Smooth muscle cell (in vitro differentiated cells): ENCODE measurements around the gene STK35. TPM values are rescaled to one million over a fixed set of nuclear protein-coding genes. Genes with fewer than 3 reads are reported as not detected.

Source experiments
- DNase-seq: peaks from one replicate; lab custom pipeline; 2025; ENCODE audit not compliant: unreplicated experiment; lab: John Stamatoyannopoulos, UW
- H2AFZ ChIP-seq: fragments of 200-600 bp; sonication (generic); 2 replicates; pipeline ENCODE4 v1.6.0; 2016; ENCODE audit warnings: antibody characterized with exemption, low read depth, mild to moderate bottlenecking
- H3F3A ChIP-seq: fragments of 200-600 bp; sonication (generic); 2 replicates; pipeline ENCODE4 v1.6.0; 2017; ENCODE audit warnings: antibody characterized with exemption, low read depth
- H3K27ac ChIP-seq: fragments of 200-600 bp; sonication (generic); 2 replicates; pipeline ENCODE4 v1.5.1; 2016; ENCODE audit warnings: low read depth, mild to moderate bottlenecking
- H3K27me3 ChIP-seq: fragments of 200-600 bp; sonication (generic); 2 replicates; pipeline ENCODE4 v1.6.1; 2016; ENCODE audit warnings: low read depth, mild to moderate bottlenecking
- H3K36me3 ChIP-seq: fragments of 200-600 bp; sonication (generic); 2 replicates; pipeline ENCODE4 v1.5.1; 2016; ENCODE audit warnings: low read depth
- H3K4me1 ChIP-seq: fragments of 200-600 bp; sonication (generic); 2 replicates; pipeline ENCODE4 v1.5.1; 2016; ENCODE audit warnings: low read depth
- H3K4me2 ChIP-seq: fragments of 200-600 bp; sonication (generic); 2 replicates; pipeline ENCODE4 v1.6.0; 2016; ENCODE audit warnings: mild to moderate bottlenecking
- H3K4me3 ChIP-seq: fragments of 200-600 bp; sonication (generic); 2 replicates; pipeline ENCODE4 v1.5.1; 2016; ENCODE audit warnings: mild to moderate bottlenecking
- H3K79me2 ChIP-seq: fragments of 200-600 bp; sonication (generic); 2 replicates; pipeline ENCODE4 v1.6.0; 2016; ENCODE audit warnings: low read depth, mild to moderate bottlenecking
- H3K9ac ChIP-seq: fragments of 200-600 bp; sonication (generic); 2 replicates; pipeline ENCODE4 v1.6.0; 2016; ENCODE audit warnings: low read depth
- H3K9me3 ChIP-seq: fragments of 200-600 bp; sonication (generic); replicated peaks from 2 replicates; pipeline ENCODE4 v1.5.1; 2016; ENCODE audit warnings: low read depth
- H4K20me1 ChIP-seq: fragments of 200-600 bp; sonication (generic); 2 replicates; pipeline ENCODE4 v1.6.0; 2016; ENCODE audit warnings: low read depth
- WGBS: methylation state at CpG from one replicate; pipeline ENCODE4 v1.1.7; 2016; ENCODE audit warnings: low lambda C conversion rate; 5-methylcytosine and 5-hydroxymethylcytosine counted together
- polyA plus RNA-seq: library from polyadenylated mRNA; unstranded; fragments of >200 nt; fragmentation: Nextera tagmentation; extraction: Ambion mirVana; gene quantifications from 2 replicates; pipeline ENCODE4 v1.2.1, GENCODE V29; 2016
- total RNA-seq: library from RNA; depleted of rRNA; stranded (reverse); fragments of >200 nt; gene quantifications from 2 replicates; pipeline ENCODE4 v1.2.3, GENCODE V29; 2014
- TF ChIP-seq, protein P1 (sequence below): fragments of 200-600 bp; sonication (generic); IDR thresholded peaks from 2 replicates; pipeline ENCODE4 v1.5.1; 2017; ENCODE audit warnings: borderline replicate concordance, mild to moderate bottlenecking, antibody characterized with exemption; ENCODE audit not compliant: insufficient read depth, poor library complexity, severe bottlenecking

STK35 gene
- total and polyA plus RNA-seq, 2 experiments from 2014 or later = 9.6 to 14.6 TPM

GRCh38 chr20:2142649-2143048 lies 41.0 kb downstream of the STK35 start:
- Histone ChIP-seq H3K4me3 (no peak overlapping the region), H3K9me3 (no peaks in the 10 kb centered on the region), H2AFZ (no peak overlapping the region), H3K27me3 (no peaks in the 10 kb centered on the region), H3F3A (no peaks in the 10 kb centered on the region), H3K4me2 (no peak overlapping the region), H3K4me1 (peaks cover 16% of the 10 kb centered on the region), H3K27ac (no peak overlapping the region), H3K79me2 (peaks cover 27% of the 10 kb centered on the region), H3K36me3 (no peaks in the 10 kb centered on the region), H4K20me1 (peaks cover 73% of the 10 kb centered on the region), H3K9ac (no peak overlapping the region)
- no peak for DNase-seq
- 94% methylated on average over 6 of the region's 6 CpGs for WGBS
- TF ChIP-seq, protein P1, sequence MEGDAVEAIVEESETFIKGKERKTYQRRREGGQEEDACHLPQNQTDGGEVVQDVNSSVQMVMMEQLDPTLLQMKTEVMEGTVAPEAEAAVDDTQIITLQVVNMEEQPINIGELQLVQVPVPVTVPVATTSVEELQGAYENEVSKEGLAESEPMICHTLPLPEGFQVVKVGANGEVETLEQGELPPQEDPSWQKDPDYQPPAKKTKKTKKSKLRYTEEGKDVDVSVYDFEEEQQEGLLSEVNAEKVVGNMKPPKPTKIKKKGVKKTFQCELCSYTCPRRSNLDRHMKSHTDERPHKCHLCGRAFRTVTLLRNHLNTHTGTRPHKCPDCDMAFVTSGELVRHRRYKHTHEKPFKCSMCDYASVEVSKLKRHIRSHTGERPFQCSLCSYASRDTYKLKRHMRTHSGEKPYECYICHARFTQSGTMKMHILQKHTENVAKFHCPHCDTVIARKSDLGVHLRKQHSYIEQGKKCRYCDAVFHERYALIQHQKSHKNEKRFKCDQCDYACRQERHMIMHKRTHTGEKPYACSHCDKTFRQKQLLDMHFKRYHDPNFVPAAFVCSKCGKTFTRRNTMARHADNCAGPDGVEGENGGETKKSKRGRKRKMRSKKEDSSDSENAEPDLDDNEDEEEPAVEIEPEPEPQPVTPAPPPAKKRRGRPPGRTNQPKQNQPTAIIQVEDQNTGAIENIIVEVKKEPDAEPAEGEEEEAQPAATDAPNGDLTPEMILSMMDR = no peak

DNA sequence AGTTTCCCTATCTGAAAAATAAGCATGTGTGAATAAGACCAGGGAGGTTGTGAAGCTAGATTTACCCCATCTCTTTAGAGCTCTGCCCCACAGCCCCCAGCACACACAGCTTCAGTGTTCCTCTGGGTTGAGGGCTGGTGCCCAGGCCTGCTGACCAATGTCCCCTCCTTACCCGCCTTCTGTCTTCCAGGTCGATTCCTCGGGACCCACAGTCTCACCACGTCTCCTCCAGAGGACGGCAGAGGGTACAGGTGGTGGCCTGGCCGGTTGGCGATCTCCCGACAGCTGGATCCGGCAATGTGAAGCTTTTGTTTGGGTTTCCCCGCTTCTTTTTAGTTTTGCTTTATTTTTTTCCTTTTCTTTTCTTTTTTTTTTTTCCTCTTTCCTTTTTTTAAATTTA lies 42.0 kb downstream of the STK35 start:
- 98% methylated on average over 10 of the region's 10 CpGs for WGBS
- no peak overlapping the region for H3K27ac ChIP-seq
- no peak for DNase-seq

GRCh38 chr20:2144850-2145249 lies 43.2 kb downstream of the STK35 start:
- Histone ChIP-seq H4K20me1 (peaks cover 54% of the 10 kb centered on the region), H2AFZ (no peak overlapping the region), H3K4me2 (no peak overlapping the region), H3K27me3 (no peaks in the 10 kb centered on the region), H3K9me3 (no peaks in the 10 kb centered on the region), H3K9ac (no peak overlapping the region), H3K27ac (no peak overlapping the region), H3K36me3 (no peaks in the 10 kb centered on the region), H3K79me2 (peaks cover 15% of the 10 kb centered on the region), H3F3A (no peaks in the 10 kb centered on the region), H3K4me1 (peaks cover 2% of the 10 kb centered on the region), H3K4me3 (no peak overlapping the region)
- no peak for DNase-seq
- WGBS = 92% methylated on average over 11 of the region's 11 CpGs
- TF ChIP-seq, protein P1 = no peak

More for the DNA sequence above, 42.0 kb downstream of the STK35 start:
- H3K79me2 ChIP-seq = peaks cover 20% of the 10 kb centered on the region
- no peaks in the 10 kb centered on the region for H3K36me3 ChIP-seq
- H3K4me3 ChIP-seq = no peak overlapping the region
- TF ChIP-seq, protein P1 = no peak
- no peak overlapping the region for H2AFZ ChIP-seq
- no peak overlapping the region for H3K4me2 ChIP-seq
- H3F3A ChIP-seq = no peaks in the 10 kb centered on the region
- no peaks in the 10 kb centered on the region for H3K27me3 ChIP-seq
- H4K20me1 ChIP-seq = peaks cover 67% of the 10 kb centered on the region
- no peak overlapping the region for H3K9ac ChIP-seq
- H3K4me1 ChIP-seq = peaks cover 14% of the 10 kb centered on the region
- H3K9me3 ChIP-seq = no peaks in the 10 kb centered on the region

GRCh38 chr20:2145376-2145775 lies 43.7 kb downstream of the STK35 start:
- H3K27me3 ChIP-seq = no peaks in the 10 kb centered on the region
- no peak overlapping the region for H3K9ac ChIP-seq
- H3K27ac ChIP-seq = no peak overlapping the region
- peaks cover 49% of the 10 kb centered on the region for H4K20me1 ChIP-seq
- no peaks in the 10 kb centered on the region for H3K36me3 ChIP-seq
- no peak overlapping the region for H3K4me3 ChIP-seq
- H3K9me3 ChIP-seq = no peaks in the 10 kb centered on the region
- no peaks in the 10 kb centered on the region for H3K4me1 ChIP-seq
- TF ChIP-seq, protein P1 = no peak
- 95% methylated on average over 8 of the region's 8 CpGs for whole genome bisulfite sequencing
- H3K4me2 ChIP-seq = no peak overlapping the region
- no peak for DNase-seq
- no peaks in the 10 kb centered on the region for H3F3A ChIP-seq
- H3K79me2 ChIP-seq = peaks cover 15% of the 10 kb centered on the region
- H2AFZ ChIP-seq = no peak overlapping the region
